Gastroesophageal sphincter (tissue), 3 donors: ENCODE measurements around the gene CLIC6.

Source experiments
- CTCF ChIP-seq, 4 experiments: fragments of 200-600 bp in 2 of 4; fragments of 450-650 bp in 2 of 4; sonication (generic) in 1 of 4; IDR thresholded peaks; one replicate each; pipeline ENCODE4 v1.5.1; 2017 to 2019; ENCODE audit warnings: antibody characterized with exemption in 4 of 4, mild to moderate bottlenecking in 2 of 4, moderate library complexity in 2 of 4
- POLR2A ChIP-seq, 2 donors: fragments of 450-650 bp; IDR thresholded peaks; one replicate each; pipeline ENCODE4 v1.6.1; 2017; ENCODE audit warnings: antibody characterized with exemption in 2 of 2, mild to moderate bottlenecking in 2 of 2, moderate library complexity in 1 of 2
- POLR2AphosphoS5 ChIP-seq: sonication (generic); formaldehyde crosslinking; IDR thresholded peaks from one replicate; pipeline ENCODE4 v1.6.1; 2017; ENCODE audit warnings: antibody characterized with exemption

GRCh38 chr21:34743285-34743684, 74.5 kb downstream of the CLIC6 start:
- TF ChIP-seq POLR2AphosphoS5 (no peak), CTCF (IDR thresholded peaks at IDR 0.05) (no peak), POLR2A (IDR thresholded peaks at IDR 0.05) (no peak)
